ENCODE results near the gene AP4B1.

DNA sequence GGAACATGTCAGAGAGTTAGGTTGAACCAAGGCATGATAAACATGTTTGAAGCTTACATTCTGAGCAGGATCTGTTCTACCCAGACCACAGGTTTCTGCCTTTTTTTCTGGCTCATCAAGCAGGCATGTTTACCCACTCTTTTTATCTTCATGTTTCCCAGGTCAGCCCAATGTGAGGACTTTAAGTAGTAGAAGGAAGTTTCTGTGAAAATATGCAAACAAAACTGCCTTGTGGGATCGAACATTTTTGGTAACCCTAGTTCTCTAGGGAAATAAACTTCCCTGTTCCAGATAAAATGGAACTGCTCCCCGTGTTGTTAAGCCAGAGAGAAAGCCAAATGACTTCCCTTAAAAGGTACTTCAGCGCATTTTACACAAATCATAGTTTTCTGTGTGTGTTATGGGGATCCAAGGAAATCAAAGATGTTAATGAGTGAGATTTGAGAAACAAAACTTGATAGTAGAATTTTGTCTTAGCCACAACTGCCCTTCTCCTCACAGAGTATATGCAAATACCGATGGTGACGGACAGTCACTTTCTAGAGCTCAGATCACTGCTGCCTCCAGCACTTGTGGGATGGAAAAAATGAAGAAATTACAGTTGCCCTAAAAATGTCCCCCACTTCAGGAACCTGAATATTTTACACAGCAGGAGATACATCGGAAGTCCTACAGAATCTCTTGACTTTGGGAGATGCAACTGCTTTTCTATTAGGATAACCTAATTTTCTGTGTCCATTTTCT lies 23.8 kb upstream of the AP4B1 start:
- TF ChIP-seq, protein P1, sequence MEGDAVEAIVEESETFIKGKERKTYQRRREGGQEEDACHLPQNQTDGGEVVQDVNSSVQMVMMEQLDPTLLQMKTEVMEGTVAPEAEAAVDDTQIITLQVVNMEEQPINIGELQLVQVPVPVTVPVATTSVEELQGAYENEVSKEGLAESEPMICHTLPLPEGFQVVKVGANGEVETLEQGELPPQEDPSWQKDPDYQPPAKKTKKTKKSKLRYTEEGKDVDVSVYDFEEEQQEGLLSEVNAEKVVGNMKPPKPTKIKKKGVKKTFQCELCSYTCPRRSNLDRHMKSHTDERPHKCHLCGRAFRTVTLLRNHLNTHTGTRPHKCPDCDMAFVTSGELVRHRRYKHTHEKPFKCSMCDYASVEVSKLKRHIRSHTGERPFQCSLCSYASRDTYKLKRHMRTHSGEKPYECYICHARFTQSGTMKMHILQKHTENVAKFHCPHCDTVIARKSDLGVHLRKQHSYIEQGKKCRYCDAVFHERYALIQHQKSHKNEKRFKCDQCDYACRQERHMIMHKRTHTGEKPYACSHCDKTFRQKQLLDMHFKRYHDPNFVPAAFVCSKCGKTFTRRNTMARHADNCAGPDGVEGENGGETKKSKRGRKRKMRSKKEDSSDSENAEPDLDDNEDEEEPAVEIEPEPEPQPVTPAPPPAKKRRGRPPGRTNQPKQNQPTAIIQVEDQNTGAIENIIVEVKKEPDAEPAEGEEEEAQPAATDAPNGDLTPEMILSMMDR (IDR thresholded peaks at IDR 0.05; ENCODE audit: poor library complexity): no peak
- TF ChIP-seq EZH2 (IDR thresholded peaks at IDR 0.05; ENCODE audit: borderline replicate concordance) (no peak), EZH2phosphoT487 (IDR thresholded peaks at IDR 0.05; ENCODE audit: low read depth, severe bottlenecking, unreplicated experiment) (no peak)
